ENCODE results near the gene ZBED5. TPM values are rescaled to one million over a fixed set of nuclear protein-coding genes. Genes with fewer than 3 reads are reported as not detected.

Gene ZBED5
- total RNA-seq, 1 donor from 2014 or later: 7.8 TPM

GRCh38 chr11:10806206-10806605 is 51.6 kb downstream of the ZBED5 start:
- Histone ChIP-seq H3K4me1 (peaks cover 0 to 51% of the 10 kb centered on the region in 2 donors), H3K27ac (peak overlapping the region in 1 of 2 donors; percentile 27), H3K4me3 (peak overlapping the region in 1 of 2 donors; percentile 83), H3K9me3 (no peaks in the 10 kb centered on the region), H3K27me3 (no peaks in the 10 kb centered on the region), H3K36me3 (peaks cover 56 to 57% of the 10 kb centered on the region in 2 donors)
- TF ChIP-seq CTCF (IDR thresholded peaks at IDR 0.05): no peak
- DNase-seq (ENCODE audit: low spot score in 2 of 2): no peak
- intact Hi-C loops (cut with DNase I): loop anchor here (5.0 to 10.0 kb wide), 4 partner anchors 99 to 1231 kb away; partner anchors contain the start of genes GALNT18 and WEE1

- no peaks in the 10 kb centered on the region for H3K9me3 ChIP-seq
- peak overlapping the region in 1 of 2 donors; percentile 83 for H3K4me3 ChIP-seq
- peaks cover 61% of the 10 kb centered on the region in 2 donors for H3K36me3 ChIP-seq
- no peak for DNase-seq (ENCODE audit: low spot score in 2 of 2)
- no peak for TF ChIP-seq CTCF (IDR thresholded peaks at IDR 0.05)
- H3K27me3 ChIP-seq: no peaks in the 10 kb centered on the region
- H3K27ac ChIP-seq: no peak overlapping the region
- intact Hi-C loops (cut with DNase I): loop anchor here (5.0 to 10.0 kb wide), 4 partner anchors 99 to 1231 kb away; partner anchors contain the start of genes GALNT18 and WEE1
- peaks cover 0 to 52% of the 10 kb centered on the region in 2 donors for H3K4me1 ChIP-seq
These were observed 52.1 kb downstream of the ZBED5 start for GRCh38 chr11:10805741-10806140.

GRCh38 chr11:10803676-10804075 is 54.2 kb downstream of the ZBED5 start:
- Histone ChIP-seq H3K9me3 (no peaks in the 10 kb centered on the region), H3K36me3 (peaks cover 81 to 82% of the 10 kb centered on the region in 2 donors), H3K4me1 (peaks cover 0 to 50% of the 10 kb centered on the region in 2 donors), H3K4me3 (no peak overlapping the region), H3K27me3 (no peaks in the 10 kb centered on the region), H3K27ac (no peak overlapping the region)
- DNase-seq (ENCODE audit: low spot score in 2 of 2): no peak
- no peak for TF ChIP-seq CTCF (IDR thresholded peaks at IDR 0.05)
- intact Hi-C loops (cut with DNase I): loop anchor here (10.0 kb wide), 3 partner anchors 101 to 1229 kb away; partner anchors contain the start of genes GALNT18 and WEE1

Other genes with a start within 250 kb of the ZBED5 start
- gene IRAG1, start 164.3 kb downstream of the ZBED5 start, total RNA-seq: 236 TPM
- gene CTR9, start 106.8 kb downstream of the ZBED5 start, total RNA-seq: 3.1 TPM
- 311 TPM for gene EIF4G2, start 49.1 kb downstream of the ZBED5 start, total RNA-seq

All from ascending aorta (tissue), 2 donors.